NCI-H2196 (cell line): ENCODE results near the gene ADPRHL1.
"Not testable (repeated sequence)": the region's sequence is repeated elsewhere in the genome, so short reads cannot be mapped to it uniquely, and the experiment has no call there.

ENCODE experiments used
- DNase-seq: peaks from one replicate; lab custom pipeline; 2025; ENCODE audit not compliant: unreplicated experiment; lab: John Stamatoyannopoulos, UW

Gene ADPRHL1

GRCh38 chr13:113456116-113456702, 2.9 kb upstream of the ADPRHL1 start:
- DNase-seq: no peak

DNA sequence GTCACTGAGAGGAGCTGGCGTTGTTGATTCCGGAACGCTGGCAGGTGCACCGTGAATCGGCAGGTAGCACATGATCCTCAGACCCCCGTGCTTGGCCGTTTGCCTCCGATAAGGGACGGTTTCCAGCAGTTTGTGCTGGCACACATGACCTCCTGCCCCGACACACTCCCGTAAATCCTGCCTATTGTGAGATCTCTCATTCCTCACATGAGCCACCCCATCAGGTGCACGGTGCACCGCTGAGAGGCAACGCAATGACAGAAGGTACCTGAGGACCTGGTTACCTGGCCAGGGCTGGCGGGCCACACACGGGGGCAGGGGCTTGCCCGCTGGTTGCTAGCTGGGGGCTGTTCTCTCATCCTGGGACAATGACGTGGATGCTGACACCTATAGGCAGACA, 2.1 kb upstream of the ADPRHL1 start:
- no peak for DNase-seq

DNA sequence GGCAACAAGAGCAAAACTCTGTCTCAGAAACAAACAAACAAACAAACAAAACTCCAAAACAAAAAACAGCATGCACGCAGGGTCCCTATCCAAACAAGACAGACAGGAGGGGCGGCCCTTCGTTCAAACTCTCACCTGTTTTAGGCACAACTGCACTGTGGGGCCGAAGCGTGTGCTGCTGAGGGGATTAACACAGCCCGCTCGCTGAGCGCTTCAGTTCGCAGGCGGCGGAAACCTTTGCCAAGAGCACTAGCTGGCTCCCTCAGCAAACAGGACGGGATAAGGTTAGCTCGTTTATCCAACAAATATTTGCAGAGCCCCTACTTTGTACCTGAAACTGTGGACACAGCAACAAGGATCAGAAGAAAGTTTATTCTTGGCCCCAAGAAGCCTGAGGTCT, 1.6 kb upstream of the ADPRHL1 start:
- DNase-seq: no peak

- DNase-seq: no peak
Observed at GRCh38 chr13:113452466-113452865, 822 bp downstream of the ADPRHL1 start.

DNA sequence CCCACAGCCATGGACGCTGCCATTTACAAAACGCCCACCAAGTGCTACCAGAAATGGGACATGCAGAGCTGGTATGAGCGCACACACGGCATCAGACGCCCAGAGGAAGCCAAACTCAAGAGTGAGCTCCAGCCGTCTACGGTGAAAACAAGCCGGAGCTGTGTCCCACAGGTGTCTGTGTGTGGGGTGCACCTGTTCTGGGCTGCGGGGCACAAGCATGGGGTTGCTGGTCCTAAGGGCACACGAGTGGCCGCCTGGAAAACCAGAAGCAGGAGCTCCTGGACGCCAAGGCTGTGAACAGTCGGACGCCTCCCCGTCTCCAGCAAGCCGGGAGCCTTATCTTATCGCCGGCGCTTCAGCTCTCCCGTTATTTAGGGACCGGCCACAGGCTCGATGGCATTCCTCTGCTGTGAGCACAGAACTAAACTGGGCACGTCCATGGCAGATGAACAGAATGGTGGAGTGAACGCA, 1.3 kb downstream of the ADPRHL1 start:
- no peak for DNase-seq

GRCh38 chr13:113450861-113451620, 2.2 kb downstream of the ADPRHL1 start:
- peak; percentile 6 for DNase-seq

- not testable (repeated sequence) for DNase-seq
Observed at GRCh38 chr13:113450348-113450744, 2.9 kb downstream of the ADPRHL1 start.

DNA sequence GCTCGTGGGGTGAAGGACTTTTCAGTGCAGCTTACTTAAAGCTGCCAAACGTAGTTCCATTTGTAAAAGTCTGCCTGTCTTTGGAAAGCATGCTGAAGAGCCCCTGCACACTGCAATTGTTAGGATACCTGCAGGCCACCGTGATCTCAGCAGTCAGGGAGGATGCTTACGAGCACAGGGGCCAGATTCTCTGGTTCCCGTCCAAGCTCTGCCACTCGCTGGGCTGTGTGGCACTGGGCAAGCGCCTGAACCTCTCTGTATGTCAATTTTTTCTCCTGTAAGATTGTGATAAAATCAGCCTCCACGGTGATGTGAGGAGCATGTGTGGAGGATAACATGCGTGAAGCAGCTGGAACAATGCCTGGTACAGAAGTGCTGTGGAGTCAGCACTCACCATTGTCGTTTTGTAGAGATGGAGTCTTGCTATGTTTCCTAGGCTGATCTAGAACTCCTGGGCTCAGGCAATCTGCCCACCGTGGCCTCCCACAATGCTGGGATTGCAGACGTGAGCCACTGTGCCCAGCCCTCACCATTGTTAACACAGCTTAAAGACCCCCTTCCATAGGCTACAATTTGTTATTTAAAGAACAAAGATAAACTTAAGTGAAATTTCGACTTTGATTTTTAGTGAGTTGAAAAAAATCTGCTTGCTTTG, 3.5 kb downstream of the ADPRHL1 start:
- DNase-seq: no peak

DNA sequence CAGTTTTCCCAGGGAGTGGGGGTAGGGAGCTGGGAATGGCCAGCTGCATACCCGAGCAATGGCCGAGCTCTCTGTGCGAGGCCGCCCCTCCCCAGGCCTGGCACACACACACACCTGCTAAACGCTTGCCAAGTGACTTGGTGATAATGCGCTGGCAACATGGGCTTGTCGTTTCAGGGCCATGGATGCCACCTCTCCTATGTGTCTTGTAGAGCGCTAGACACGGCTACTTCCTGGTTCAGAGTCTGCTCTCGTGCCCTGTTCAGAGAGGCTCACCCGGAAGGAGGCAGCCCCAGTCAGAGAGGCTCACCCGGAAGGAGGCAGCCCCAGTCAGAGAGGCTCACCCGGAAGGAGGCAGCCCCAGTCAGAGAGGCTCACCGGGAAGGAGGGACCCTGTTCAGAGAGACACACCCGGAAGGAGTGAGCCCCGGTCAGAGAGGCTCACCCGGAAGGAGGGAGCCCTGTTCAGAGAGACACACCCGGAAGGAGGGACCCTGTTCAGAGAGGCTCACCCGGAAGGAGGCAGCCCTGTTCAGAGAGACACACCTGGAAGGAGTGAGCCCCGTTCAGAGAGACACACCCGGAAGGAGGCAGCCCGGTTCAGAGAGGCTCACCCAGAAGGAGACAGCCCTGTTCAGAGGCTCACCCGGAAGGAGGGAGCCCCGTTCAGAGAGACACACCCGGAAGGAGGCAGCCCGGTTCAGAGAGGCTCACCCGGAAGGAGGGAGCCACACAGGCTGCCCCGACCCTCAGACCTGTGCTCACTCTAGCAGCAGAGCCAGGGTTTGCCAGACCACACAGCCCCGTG, 4.2 kb downstream of the ADPRHL1 start:
- peak; percentile 78 for DNase-seq

DNA sequence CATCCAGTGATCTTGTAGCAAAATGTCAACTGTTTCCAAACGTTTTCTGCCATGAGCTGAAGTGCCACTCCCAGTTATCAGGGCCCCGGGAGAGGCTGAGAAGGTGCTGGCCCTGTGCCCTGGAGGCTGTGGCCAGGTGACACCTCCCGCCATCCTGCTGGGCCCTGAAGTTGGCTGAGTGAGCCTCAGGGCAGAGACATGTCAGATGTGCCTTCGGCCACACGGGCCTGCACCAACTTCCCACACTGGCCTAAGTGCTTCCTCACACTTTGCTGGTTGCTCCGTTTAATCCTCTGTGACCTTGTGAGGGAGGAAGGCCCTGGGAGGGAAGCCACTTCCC, 4.8 kb downstream of the ADPRHL1 start:
- peak; percentile 27 for DNase-seq

DNA sequence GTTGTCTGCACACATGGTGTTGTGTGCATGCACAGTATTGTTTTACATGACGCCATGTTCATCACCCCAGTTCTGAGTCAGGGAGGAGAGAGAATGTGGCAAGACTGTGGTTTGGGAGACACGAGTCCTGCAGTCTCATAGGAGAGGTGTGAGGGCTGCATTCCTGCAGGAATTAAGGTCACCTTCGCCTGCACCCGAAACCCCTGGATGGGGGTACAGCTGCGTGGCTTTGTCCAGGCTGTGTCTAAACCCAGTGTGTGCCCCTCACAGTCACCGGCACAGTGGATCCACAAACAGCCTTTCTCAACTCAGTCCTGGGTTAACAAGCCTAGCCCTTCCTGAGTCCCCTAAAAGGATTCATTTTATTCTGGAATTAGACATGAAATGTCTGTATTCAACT, 5.7 kb downstream of the ADPRHL1 start:
- no peak for DNase-seq

- no peak for DNase-seq
Observed at GRCh38 chr13:113446488-113446854, 6.8 kb downstream of the ADPRHL1 start.

GRCh38 chr13:113445791-113446487, 7.3 kb downstream of the ADPRHL1 start:
- DNase-seq: no peak

- no peak for DNase-seq
Observed at GRCh38 chr13:113443991-113444390, 9.3 kb downstream of the ADPRHL1 start.

GRCh38 chr13:113442985-113443362, 10.3 kb downstream of the ADPRHL1 start:
- no peak for DNase-seq

DNA sequence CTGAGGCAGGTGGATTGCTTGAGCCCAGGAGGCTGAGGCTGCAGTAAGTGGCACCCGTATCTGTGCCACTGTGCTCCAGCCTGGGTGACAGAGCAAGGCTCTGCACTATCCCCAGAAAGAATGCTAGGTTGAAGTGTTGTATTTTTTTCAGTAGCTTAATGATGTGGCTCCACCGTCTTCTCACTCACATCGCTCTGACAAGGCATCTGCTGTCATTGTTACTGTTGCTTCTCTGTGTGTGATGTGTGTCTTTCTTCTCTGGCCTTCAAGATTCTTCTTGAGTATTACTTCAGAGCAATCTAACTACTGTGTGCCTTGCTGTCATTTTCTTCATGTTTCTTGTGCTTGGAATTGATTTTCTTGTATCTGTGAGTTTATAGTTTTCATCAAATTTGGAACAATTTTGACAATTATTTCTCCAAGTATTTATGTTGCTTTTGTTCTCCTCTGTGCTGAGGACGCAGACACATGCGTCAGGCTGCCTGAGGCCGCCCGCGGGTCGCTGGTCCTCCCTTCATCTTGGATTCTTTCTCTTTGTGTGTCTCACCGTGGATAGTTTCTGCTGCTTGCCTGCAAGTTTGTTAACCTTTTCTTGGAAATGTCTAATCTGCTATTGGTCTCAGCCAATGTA, 10.8 kb downstream of the ADPRHL1 start:
- DNase-seq: no peak

- no peak for DNase-seq
Observed at GRCh38 chr13:113441661-113442060, 11.6 kb downstream of the ADPRHL1 start.

- no peak for DNase-seq
Observed at GRCh38 chr13:113437408-113438010, 15.8 kb downstream of the ADPRHL1 start.

GRCh38 chr13:113436866-113437265, 16.4 kb downstream of the ADPRHL1 start:
- DNase-seq: not testable (repeated sequence)

GRCh38 chr13:113435907-113436306, 17.4 kb downstream of the ADPRHL1 start:
- not testable (repeated sequence) for DNase-seq
